ENCODE results near the gene FBN3.
"Not testable (repeated sequence)": the region's sequence is repeated elsewhere in the genome, so short reads cannot be mapped to it uniquely, and the experiment has no call there.

Gene FBN3

GRCh38 chr19:8046569-8047165, 102.7 kb downstream of the FBN3 start:
- DNase-seq: no peak

- DNase-seq: no peak
These were observed 103.4 kb downstream of the FBN3 start for GRCh38 chr19:8045872-8046568.

- DNase-seq: no peak
These were observed 105.4 kb downstream of the FBN3 start for GRCh38 chr19:8044018-8044417.

GRCh38 chr19:8042900-8043299, 106.5 kb downstream of the FBN3 start:
- DNase-seq: no peak

GRCh38 chr19:8041531-8041931, 107.9 kb downstream of the FBN3 start:
- DNase-seq: no peak

DNA sequence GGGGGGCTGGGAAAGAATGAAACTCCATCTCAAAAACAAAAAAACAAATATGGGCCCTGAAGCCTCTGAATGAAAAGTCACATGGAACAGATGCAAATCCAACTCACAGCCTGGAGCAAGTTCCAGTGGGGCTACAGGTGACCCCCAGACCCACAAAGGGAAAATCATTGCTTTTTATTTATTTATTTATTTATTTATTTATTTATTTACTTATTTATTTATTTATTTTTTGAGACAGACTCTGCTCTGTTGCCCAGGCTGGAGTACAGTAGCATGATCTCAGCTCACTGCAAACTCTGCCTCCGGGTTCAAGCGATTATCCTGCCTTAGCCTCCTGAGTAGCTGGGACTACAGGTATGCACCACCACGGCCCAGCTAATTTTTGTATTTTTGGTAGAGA, 110.2 kb downstream of the FBN3 start:
- no peak for DNase-seq

DNA sequence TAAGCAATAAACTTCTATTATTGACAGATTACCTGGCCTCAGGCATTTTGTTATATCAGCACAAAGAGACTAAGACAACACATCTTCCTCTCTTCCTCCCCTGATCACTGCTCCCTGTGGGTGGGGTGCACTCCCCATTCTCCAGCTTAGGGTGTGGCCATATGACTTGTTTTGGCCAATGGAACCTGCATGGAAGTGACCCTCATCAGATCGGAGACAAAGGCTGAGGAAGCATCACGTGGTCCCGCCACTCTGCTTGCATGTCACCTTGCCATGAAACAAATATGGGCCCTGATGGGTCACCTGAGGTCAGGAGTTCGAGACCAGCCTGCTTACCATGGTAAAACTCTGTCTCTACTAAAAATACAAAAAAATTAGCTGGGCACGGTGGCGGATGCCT, 110.6 kb downstream of the FBN3 start:
- no peak for DNase-seq

- no peak for DNase-seq
These were observed 112.8 kb downstream of the FBN3 start for GRCh38 chr19:8036434-8037099.

DNA sequence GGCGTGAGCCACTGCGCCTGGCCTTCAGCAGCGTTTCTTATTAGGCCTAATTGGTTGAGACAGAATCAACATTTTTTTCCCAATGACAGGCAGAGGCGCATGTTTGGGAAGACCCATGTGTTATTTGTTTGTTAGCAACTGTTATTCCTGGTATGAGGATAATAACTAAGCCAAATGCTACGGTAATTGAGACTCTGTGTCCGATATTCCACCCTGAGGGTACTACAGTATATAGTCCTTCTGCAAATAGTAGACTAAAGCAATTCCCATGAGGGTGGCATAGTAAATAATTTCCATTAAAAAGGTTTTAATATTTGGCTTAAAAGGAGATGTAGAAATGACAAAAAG, 115.2 kb downstream of the FBN3 start:
- no peak for DNase-seq

- not testable (repeated sequence) for DNase-seq
These were observed 115.9 kb downstream of the FBN3 start for GRCh38 chr19:8033287-8034177.

- no peak for DNase-seq
These were observed 118.4 kb downstream of the FBN3 start for GRCh38 chr19:8030960-8031359.

- DNase-seq: no peak
These were observed 120.4 kb downstream of the FBN3 start for GRCh38 chr19:8028951-8029491.

GRCh38 chr19:8025316-8025715, 124.1 kb downstream of the FBN3 start:
- DNase-seq: no peak

DNA sequence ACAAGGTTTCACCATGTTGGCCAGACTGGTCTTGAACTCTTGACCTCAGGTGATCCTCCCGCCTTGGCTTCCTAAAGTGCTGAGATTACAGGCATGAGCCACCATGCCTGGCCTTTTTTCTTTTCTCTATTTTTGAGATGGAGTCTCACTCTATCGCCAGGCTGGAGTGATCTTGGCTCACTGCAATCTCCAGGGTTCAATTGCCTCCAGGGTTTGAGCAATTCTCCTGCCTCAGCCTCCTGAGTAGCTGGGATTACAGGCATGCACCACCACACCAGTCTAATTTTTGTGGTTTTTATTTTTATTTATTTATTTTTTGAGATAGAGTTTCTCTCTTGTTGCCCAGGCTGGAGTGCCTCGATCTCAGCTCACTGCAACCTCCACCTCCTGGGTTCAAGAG, 125.1 kb downstream of the FBN3 start:
- not testable (repeated sequence) for DNase-seq

DNA sequence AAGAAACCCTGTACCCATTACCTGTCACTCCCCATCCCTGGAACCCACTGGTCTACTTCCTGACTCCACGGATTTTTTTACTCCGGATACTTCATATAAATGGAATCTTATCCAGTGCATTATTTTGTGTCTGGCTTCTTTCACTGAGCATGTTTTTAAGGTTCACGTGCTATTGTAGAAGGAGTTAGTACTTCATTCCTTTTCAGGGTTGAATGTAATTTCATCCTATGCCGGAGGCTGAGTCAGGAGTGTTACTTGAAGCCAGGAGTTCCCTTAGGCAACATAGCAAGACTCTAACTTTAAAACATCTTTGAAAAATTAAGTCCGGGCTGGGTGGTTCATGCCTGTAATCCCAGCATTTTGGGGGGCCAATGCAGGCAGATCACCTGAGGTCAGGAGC, 126.0 kb downstream of the FBN3 start:
- no peak for DNase-seq

GRCh38 chr19:8022275-8022674, 127.1 kb downstream of the FBN3 start:
- DNase-seq: no peak

GRCh38 chr19:8021374-8021773, 128.0 kb downstream of the FBN3 start:
- no peak for DNase-seq

DNA sequence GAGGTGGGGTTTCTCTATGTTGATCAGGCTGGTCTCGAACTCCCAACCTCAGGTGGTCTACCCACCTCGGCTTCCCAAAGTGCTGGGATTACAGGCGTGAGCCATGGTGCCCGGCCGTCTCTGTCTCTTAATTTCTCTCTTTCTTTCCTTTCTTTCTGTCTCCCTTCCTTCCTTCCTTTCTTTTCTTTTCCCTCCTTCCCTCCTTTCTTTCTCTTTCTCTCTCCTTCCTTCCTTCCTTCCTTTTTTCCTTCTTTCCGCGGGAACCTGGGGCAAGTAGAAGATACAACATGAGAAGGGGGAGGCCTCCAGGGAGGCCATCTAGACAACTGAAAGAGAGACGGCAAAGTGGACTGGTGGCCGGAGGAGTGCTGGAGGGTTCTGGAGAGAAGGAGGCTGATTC, 128.7 kb downstream of the FBN3 start:
- no peak for DNase-seq

GRCh38 chr19:8017808-8018207, 131.6 kb downstream of the FBN3 start:
- DNase-seq: no peak

Measured in midbrain (tissue), 1 donor.